Measurements from ENCODE around the gene TACR2.

GRCh38 chr10:69406816-69407580 is 9.7 kb downstream of the TACR2 start:
- TF ChIP-seq CTCF (IDR thresholded peaks at IDR 0.05), result no peak
- no peak for TF ChIP-seq POLR2A (IDR thresholded peaks at IDR 0.05)
- TF ChIP-seq EP300 (IDR thresholded peaks at IDR 0.05), result no peak

Measured in upper lobe of left lung (tissue), 4 donors.